BLaER1 treated with 17β-estradiol and CSF1 and Interleukin-3, amounts not matched to agents 10 nM and 100 nM (cell line): Measurements from ENCODE around the gene MYL12B.
A peak's percentile ranks its signal among the peaks of the same experiment; 100 is the strongest.
"Not testable (repeated sequence)": the region's sequence is repeated elsewhere in the genome, so short reads cannot be mapped to it uniquely, and the experiment has no call there.

Experiments used
- H3K27ac ChIP-seq, 11 experiments: shearing (Covaris generic); formaldehyde crosslinking; 2 replicates each; pipeline ENCODE4 v1.8.1; 2022
- H3K27me3 ChIP-seq, 11 experiments: shearing (Covaris generic); formaldehyde crosslinking; 2 replicates each; pipeline ENCODE4 v1.8.1; 2022
- H3K36me3 ChIP-seq, 11 experiments: shearing (Covaris generic); formaldehyde crosslinking; 2 replicates each; pipeline ENCODE4 v1.8.1; 2022
- H3K4me1 ChIP-seq, 10 experiments: shearing (Covaris generic); formaldehyde crosslinking; 2 replicates each; pipeline ENCODE4 v1.8.1; 2022
- H3K4me2 ChIP-seq, 11 experiments: shearing (Covaris generic); formaldehyde crosslinking; 2 replicates each; pipeline ENCODE4 v1.8.1; 2022
- H3K4me3 ChIP-seq, 10 experiments: shearing (Covaris generic); formaldehyde crosslinking; 2 replicates each; pipeline ENCODE4 v1.8.1; 2022
- H3K9ac ChIP-seq, 11 experiments: shearing (Covaris generic); formaldehyde crosslinking; 2 replicates each; pipeline ENCODE4 v1.8.1; 2022
- H3K9me3 ChIP-seq, 11 experiments: shearing (Covaris generic); formaldehyde crosslinking; replicated peaks in 1 of 11; 2 replicates each; pipeline ENCODE4 v1.8.1; 2022
- H4K20me1 ChIP-seq, 11 experiments: shearing (Covaris generic); formaldehyde crosslinking; 2 replicates each; pipeline ENCODE4 v1.8.1; 2022
- Cebpa-rat ChIP-seq, 11 experiments: shearing (Covaris generic); IDR thresholded peaks; 2 replicates each; pipeline ENCODE4 v1.8.1; 2022

MYL12B gene

GRCh38 chr18:3219241-3219630 lies 42.7 kb upstream of the MYL12B start:
- H3K36me3 ChIP-seq = peaks cover 0 to 8% (median 0%) of the 10 kb centered on the region in 11 experiments; a peak in 4 of 22 replicates
- no peaks in the 10 kb centered on the region for H3K27me3 ChIP-seq
- no peak for TF ChIP-seq Cebpa-rat (IDR thresholded peaks at IDR 0.05)
- no peak overlapping the region for H3K9ac ChIP-seq
- no peak overlapping the region for H3K4me2 ChIP-seq
- H3K9me3 ChIP-seq = peaks cover 0 to 11% (median 5%) of the 10 kb centered on the region in 11 experiments; a peak in 9 of 22 replicates
- no peaks in the 10 kb centered on the region for H4K20me1 ChIP-seq
- no peak overlapping the region for H3K4me3 ChIP-seq
- H3K27ac ChIP-seq = no peak overlapping the region
- H3K4me1 ChIP-seq = peaks cover 0 to 4% (median 0%) of the 10 kb centered on the region in 10 experiments; a peak in 1 of 20 replicates

DNA sequence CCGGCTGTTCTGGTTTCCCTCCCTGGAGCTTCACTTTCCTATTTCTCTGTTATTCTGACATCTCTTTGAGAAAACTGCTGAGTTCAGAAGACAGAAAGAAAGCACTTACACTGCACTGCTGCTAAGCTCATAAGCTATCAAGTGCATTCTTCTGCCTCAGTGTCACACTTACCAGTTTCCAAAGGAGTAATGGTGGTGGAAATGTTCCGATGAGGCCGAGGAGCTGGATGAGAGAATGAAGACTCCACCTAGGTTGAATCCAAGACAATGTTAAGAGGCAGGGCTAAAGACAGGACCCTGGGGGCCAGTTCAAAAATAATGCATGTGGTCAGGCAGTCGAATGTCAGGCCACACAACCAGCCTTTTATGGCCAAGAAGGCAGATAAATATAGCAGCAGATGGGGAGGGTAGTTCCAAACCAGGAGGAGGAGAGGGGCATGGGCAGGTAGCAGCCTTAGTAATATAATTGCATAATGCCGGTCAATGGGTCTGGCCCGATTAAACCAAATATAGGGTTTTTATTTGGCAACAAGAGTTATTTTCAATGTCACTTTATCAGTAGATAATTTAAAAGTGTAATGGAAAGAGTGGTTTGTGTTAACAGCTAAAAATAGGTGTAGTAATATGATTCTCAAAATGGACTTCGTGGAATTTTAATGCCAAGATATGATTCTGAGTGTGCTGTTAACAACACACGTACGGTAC lies 42.1 kb upstream of the MYL12B start, which contains the start of gene MYOM1:
Gene MYOM1 (minus strand): TSS at position 338 of the 705 bp plus-strand sequence. CDS start 4,745 bp downstream, outside the sequence.
- H3K27me3 ChIP-seq = no peaks in the 10 kb centered on the region
- H3K36me3 ChIP-seq = peaks cover 0 to 5% (median 0%) of the 10 kb centered on the region in 11 experiments; a peak in 4 of 22 replicates
- no peaks in the 10 kb centered on the region for H4K20me1 ChIP-seq
- peaks cover 0 to 4% (median 0%) of the 10 kb centered on the region in 10 experiments; a peak in 1 of 20 replicates for H3K4me1 ChIP-seq
- no peak for TF ChIP-seq Cebpa-rat (IDR thresholded peaks at IDR 0.05)
- H3K4me2 ChIP-seq = no peak within 1 kb of the TSS; a peak in 1 of 22 replicates
- H3K4me3 ChIP-seq = no peak within 1 kb of the TSS
- no peak within 1 kb of the TSS for H3K27ac ChIP-seq
- peaks cover 0 to 6% (median 3%) of the 10 kb centered on the region in 11 experiments; a peak in 9 of 22 replicates for H3K9me3 ChIP-seq
- H3K9ac ChIP-seq = no peak within 1 kb of the TSS

DNA sequence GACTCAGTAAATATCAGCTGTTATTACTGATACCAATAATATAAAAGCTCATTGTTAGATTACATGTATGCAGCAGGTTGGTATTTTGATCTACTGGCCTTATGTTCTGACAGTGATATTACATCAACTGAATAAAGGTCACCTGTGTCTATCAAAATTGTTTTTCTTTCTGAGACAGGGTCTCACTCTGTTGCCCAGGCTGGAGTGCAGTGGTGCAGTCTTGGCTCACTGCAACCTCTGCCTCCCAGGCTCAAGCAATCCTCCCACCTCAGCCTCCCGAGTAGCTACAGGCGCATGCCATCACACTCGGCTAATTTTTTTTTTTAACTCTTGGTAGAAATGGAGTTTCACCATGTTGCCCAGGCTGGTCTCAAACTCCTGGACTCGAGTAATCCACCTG lies 41.1 kb upstream of the MYL12B start:
- not testable (repeated sequence) for H3K27me3 ChIP-seq, H3K4me1 ChIP-seq, H3K36me3 ChIP-seq, H3K9ac ChIP-seq, H3K27ac ChIP-seq, H3K9me3 ChIP-seq, H3K4me2 ChIP-seq, H3K4me3 ChIP-seq, H4K20me1 ChIP-seq

DNA sequence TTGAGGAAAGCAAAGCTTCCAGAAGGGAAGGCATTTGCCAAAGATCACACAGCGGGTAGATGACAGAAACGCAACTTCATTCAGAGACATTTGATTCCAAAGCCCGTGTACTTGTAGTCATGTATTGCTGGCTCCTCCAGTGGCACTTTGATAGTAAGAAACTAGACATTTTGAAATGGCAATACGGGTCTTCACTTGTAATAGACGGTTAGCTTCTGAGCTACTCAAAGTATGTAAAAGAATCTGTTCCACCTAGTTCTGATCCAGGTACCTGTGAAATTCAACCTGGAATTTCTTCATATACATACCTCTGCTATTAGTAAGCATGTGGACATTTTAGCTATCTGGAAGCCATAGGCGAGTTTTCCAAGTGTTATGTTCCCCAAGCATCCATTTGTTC lies 40.4 kb upstream of the MYL12B start:
- H3K36me3 ChIP-seq = no peaks in the 10 kb centered on the region; a peak in 1 of 22 replicates
- no peak overlapping the region for H3K4me2 ChIP-seq
- H3K9me3 ChIP-seq = no peaks in the 10 kb centered on the region; a peak in 2 of 22 replicates
- TF ChIP-seq Cebpa-rat (IDR thresholded peaks at IDR 0.05) = no peak
- no peak overlapping the region for H3K4me3 ChIP-seq
- H3K4me1 ChIP-seq = peaks cover 0 to 4% (median 0%) of the 10 kb centered on the region in 10 experiments; a peak in 1 of 20 replicates
- H4K20me1 ChIP-seq = no peaks in the 10 kb centered on the region
- no peak overlapping the region for H3K9ac ChIP-seq
- H3K27ac ChIP-seq = no peak overlapping the region
- H3K27me3 ChIP-seq = no peaks in the 10 kb centered on the region

DNA sequence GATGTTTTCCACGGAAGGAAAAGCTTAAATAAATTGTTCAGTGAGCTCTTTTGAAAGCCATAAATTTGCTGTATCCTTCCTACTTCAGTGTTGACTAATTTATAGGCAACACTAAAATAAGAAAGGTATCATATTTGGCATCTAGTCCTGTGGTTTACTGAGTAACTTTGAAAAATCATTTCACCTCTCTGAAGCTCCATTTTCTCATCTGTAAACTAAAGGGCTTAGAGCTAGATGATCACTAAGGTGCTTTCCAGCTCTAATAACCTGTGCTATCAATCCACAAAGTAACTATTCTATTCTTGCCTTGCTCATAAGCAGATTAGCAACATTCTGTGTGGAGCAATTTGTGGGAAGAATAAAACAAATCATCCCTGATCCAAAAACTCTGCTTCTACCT lies 38.6 kb upstream of the MYL12B start:
- no peaks in the 10 kb centered on the region for H3K27me3 ChIP-seq
- no peak overlapping the region for H3K4me3 ChIP-seq
- H3K36me3 ChIP-seq = no peaks in the 10 kb centered on the region; a peak in 1 of 22 replicates
- no peaks in the 10 kb centered on the region for H4K20me1 ChIP-seq
- no peaks in the 10 kb centered on the region for H3K9me3 ChIP-seq
- no peak overlapping the region for H3K27ac ChIP-seq
- H3K9ac ChIP-seq = no peak overlapping the region
- peaks cover 0 to 4% (median 0%) of the 10 kb centered on the region in 10 experiments; a peak in 1 of 20 replicates for H3K4me1 ChIP-seq
- no peak for TF ChIP-seq Cebpa-rat (IDR thresholded peaks at IDR 0.05)
- H3K4me2 ChIP-seq = no peak overlapping the region

DNA sequence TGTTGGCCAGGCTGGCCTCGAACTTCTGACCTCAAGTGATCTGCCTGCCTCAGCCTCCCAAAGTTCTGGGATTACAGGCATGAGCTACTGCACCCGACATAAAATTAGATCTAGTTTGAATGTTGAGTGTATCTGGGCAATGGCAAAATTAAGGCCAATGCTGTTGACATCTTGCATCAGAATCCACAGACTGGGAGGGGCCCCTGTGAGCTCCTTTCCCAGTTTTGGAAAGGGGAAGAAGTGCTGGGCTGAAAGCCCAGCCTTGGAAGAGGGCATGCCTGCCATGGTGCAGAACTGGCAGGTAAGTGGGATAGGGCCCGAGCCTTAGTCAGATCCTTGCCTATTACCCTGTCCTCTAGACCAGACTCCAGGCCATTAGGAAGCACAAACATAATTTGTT lies 37.7 kb upstream of the MYL12B start:
- no peak overlapping the region for H3K4me3 ChIP-seq
- H4K20me1 ChIP-seq = no peaks in the 10 kb centered on the region
- TF ChIP-seq Cebpa-rat (IDR thresholded peaks at IDR 0.05) = no peak
- peaks cover 0 to 4% (median 0%) of the 10 kb centered on the region in 10 experiments; a peak in 1 of 20 replicates for H3K4me1 ChIP-seq
- H3K4me2 ChIP-seq = no peak overlapping the region
- H3K9ac ChIP-seq = no peak overlapping the region
- no peaks in the 10 kb centered on the region for H3K9me3 ChIP-seq
- H3K27ac ChIP-seq = no peak overlapping the region
- no peaks in the 10 kb centered on the region; a peak in 1 of 22 replicates for H3K36me3 ChIP-seq
- no peaks in the 10 kb centered on the region for H3K27me3 ChIP-seq

GRCh38 chr18:3225588-3225987 lies 36.3 kb upstream of the MYL12B start:
- Histone ChIP-seq H3K4me3 (no peak overlapping the region), H3K27me3 (no peaks in the 10 kb centered on the region), H3K9me3 (peaks cover 0 to 4% (median 0%) of the 10 kb centered on the region in 11 experiments; a peak in 3 of 22 replicates), H4K20me1 (no peaks in the 10 kb centered on the region), H3K4me1 (no peaks in the 10 kb centered on the region), H3K27ac (no peak overlapping the region), H3K4me2 (no peak overlapping the region), H3K9ac (no peak overlapping the region), H3K36me3 (no peaks in the 10 kb centered on the region; a peak in 1 of 22 replicates)
- no peak for TF ChIP-seq Cebpa-rat (IDR thresholded peaks at IDR 0.05)

GRCh38 chr18:3226048-3226447 lies 35.9 kb upstream of the MYL12B start:
- H3K4me2 ChIP-seq = no peak overlapping the region
- no peaks in the 10 kb centered on the region; a peak in 1 of 22 replicates for H3K36me3 ChIP-seq
- no peak overlapping the region for H3K27ac ChIP-seq
- no peaks in the 10 kb centered on the region for H4K20me1 ChIP-seq
- peaks cover 0 to 8% (median 0%) of the 10 kb centered on the region in 11 experiments; a peak in 5 of 22 replicates for H3K9me3 ChIP-seq
- no peak for TF ChIP-seq Cebpa-rat (IDR thresholded peaks at IDR 0.05)
- no peaks in the 10 kb centered on the region for H3K4me1 ChIP-seq
- H3K9ac ChIP-seq = no peak overlapping the region
- no peaks in the 10 kb centered on the region for H3K27me3 ChIP-seq
- no peak overlapping the region for H3K4me3 ChIP-seq

DNA sequence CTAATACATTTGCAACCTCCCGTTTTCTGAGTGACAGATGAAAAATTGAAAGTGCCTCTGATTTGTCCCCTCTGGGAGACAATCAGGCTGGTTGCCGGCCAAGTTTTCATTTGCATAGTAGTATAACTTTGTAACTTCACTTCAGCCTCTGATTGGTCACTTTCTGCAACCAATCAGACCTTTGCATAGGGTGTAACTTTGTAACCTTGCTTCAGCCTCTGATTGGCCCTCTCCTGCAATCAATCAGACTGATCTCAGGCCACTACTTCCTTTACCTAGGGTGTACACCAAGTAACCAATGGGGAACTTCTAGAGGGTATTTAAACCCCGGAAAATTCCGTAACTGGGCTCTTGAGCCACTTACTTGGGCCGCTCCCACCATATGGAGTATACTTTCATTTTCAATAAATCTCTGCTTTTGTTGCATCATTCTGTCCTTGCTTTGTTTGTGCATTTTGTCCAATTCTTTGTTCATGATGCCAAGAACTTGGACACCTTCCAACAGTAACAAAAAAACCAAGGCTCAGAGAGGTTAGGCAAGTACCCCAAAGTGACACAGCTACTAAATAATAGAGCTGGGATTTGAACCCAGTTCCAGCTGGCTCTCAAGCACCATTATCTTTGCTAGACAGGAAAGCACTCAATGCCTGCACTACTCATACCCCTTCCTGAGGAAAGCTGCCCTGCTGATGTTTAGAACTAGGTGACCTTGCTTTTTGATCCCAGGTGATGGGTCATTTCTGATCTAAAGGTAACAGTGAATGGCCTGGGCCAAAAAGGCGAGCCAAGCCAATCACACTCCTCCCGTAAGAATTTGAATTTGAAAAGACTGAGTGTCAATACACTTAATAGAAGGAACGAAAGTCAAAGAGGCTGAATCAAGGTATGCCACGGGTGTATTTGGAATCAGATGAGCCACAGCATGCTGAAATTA lies 31.3 kb upstream of the MYL12B start:
- no peak overlapping the region for H3K4me2 ChIP-seq
- no peak overlapping the region for H3K4me3 ChIP-seq
- no peaks in the 10 kb centered on the region for H4K20me1 ChIP-seq
- peaks cover 0 to 3% (median 0%) of the 10 kb centered on the region in 10 experiments; a peak in 2 of 20 replicates for H3K4me1 ChIP-seq
- TF ChIP-seq Cebpa-rat (IDR thresholded peaks at IDR 0.05) = peak in 1 of 11 experiments; percentile 18; a peak in 1 of 22 replicates
- no peak overlapping the region for H3K27ac ChIP-seq
- no peak overlapping the region for H3K9ac ChIP-seq
- H3K36me3 ChIP-seq = no peaks in the 10 kb centered on the region; a peak in 1 of 22 replicates
- H3K27me3 ChIP-seq = no peaks in the 10 kb centered on the region
- peaks cover 0 to 8% (median 0%) of the 10 kb centered on the region in 11 experiments; a peak in 5 of 22 replicates for H3K9me3 ChIP-seq
